Lung (tissue), 12 donors: Measurements from ENCODE around the gene ZBTB38. TPM values are rescaled to one million over a fixed set of nuclear protein-coding genes. Genes with fewer than 3 reads are reported as not detected.

Source experiments
- ATAC-seq: fragments of 200-7000 bp; cut with Tn5 transposase; one replicate; pipeline ENCODE4 v1.9.1; 2020; ENCODE audit warnings: moderate number of reproducible peaks; ENCODE audit not compliant: insufficient read depth, low FRiP score
- DNase-seq, 3 donors: peaks; one replicate each; pipeline ENCODE4 v3.0.0-alpha.2; 2013 to 2017
- H3K27ac ChIP-seq, 2 donors: one replicate each; pipeline ENCODE4 v1.5.1; 2013; ENCODE audit warnings: mild to moderate bottlenecking in 2 of 2, moderate library complexity in 2 of 2, control low read depth in 1 of 2, inconsistent platforms in 1 of 2, low read depth in 1 of 2, low read length in 1 of 2
- H3K27me3 ChIP-seq, 3 donors: one replicate each; pipeline ENCODE4 v1.5.1; 2013; ENCODE audit warnings: low read length in 2 of 3; ENCODE audit not compliant: control insufficient read depth in 3 of 3, insufficient read depth in 3 of 3
- H3K36me3 ChIP-seq, 4 donors: one replicate each; pipeline ENCODE4 v1.5.1; 2013; ENCODE audit warnings: low read length in 4 of 4, mild to moderate bottlenecking in 1 of 4, moderate library complexity in 1 of 4; ENCODE audit not compliant: control insufficient read depth in 4 of 4, insufficient read depth in 4 of 4
- H3K4me1 ChIP-seq, 5 donors: one replicate each; pipeline ENCODE4 v1.5.1; 2013; ENCODE audit warnings: low read length in 5 of 5, mild to moderate bottlenecking in 2 of 5, moderate library complexity in 1 of 5; ENCODE audit not compliant: control insufficient read depth in 5 of 5, insufficient read depth in 5 of 5
- H3K4me3 ChIP-seq: one replicate; pipeline ENCODE4 v1.5.1; 2013; ENCODE audit warnings: mild to moderate bottlenecking, control low read depth, moderate library complexity
- H3K9ac ChIP-seq, 2 donors: one replicate each; pipeline ENCODE4 v1.5.1; 2013; ENCODE audit warnings: low read length in 2 of 2, control low read depth in 1 of 2; ENCODE audit not compliant: insufficient read depth in 1 of 2
- H3K9me3 ChIP-seq, 4 donors: one replicate each; pipeline ENCODE4 v1.5.1; 2013; ENCODE audit warnings: low read length in 3 of 4, mild to moderate bottlenecking in 1 of 4, moderate library complexity in 1 of 4; ENCODE audit not compliant: control insufficient read depth in 4 of 4, insufficient read depth in 3 of 4
- CTCF ChIP-seq: IDR thresholded peaks from 2 replicates; pipeline ENCODE4 v1.5.1; 2012; ENCODE audit warnings: mild to moderate bottlenecking; ENCODE audit errors: control extremely low read depth, extremely low read depth
- WGBS, 2 donors: extraction: QIAGEN DNeasy Blood & Tissue Kit; methylation state at CpG; one replicate each; pipeline ENCODE4 v1.1.7; 2013; 5-methylcytosine and 5-hydroxymethylcytosine counted together
- polyA plus RNA-seq, 2 donors: library from polyadenylated mRNA; stranded (reverse); fragments of 200-250 nt; gene quantifications; one replicate each; pipeline ENCODE4 v1.2.1, GENCODE V29; 2013
- total RNA-seq, 2 donors: library from RNA; depleted of rRNA in 1 of 2; stranded (reverse); fragments of >200 nt in 1 of 2; gene quantifications; one replicate each; pipeline ENCODE4 v1.2.1, GENCODE V29; 2014 to 2021
- donor health status: control.
- donor health status: control.
- donor health status: Bipolar disorder and iron deficiency.
- donor health status: healthy.
- donor health status: DM: yes; HTN: yes; CAD: no.

Gene ZBTB38
- total and polyA plus RNA-seq, 4 donors = 9.3 to 111 (median 53.5) TPM

DNA sequence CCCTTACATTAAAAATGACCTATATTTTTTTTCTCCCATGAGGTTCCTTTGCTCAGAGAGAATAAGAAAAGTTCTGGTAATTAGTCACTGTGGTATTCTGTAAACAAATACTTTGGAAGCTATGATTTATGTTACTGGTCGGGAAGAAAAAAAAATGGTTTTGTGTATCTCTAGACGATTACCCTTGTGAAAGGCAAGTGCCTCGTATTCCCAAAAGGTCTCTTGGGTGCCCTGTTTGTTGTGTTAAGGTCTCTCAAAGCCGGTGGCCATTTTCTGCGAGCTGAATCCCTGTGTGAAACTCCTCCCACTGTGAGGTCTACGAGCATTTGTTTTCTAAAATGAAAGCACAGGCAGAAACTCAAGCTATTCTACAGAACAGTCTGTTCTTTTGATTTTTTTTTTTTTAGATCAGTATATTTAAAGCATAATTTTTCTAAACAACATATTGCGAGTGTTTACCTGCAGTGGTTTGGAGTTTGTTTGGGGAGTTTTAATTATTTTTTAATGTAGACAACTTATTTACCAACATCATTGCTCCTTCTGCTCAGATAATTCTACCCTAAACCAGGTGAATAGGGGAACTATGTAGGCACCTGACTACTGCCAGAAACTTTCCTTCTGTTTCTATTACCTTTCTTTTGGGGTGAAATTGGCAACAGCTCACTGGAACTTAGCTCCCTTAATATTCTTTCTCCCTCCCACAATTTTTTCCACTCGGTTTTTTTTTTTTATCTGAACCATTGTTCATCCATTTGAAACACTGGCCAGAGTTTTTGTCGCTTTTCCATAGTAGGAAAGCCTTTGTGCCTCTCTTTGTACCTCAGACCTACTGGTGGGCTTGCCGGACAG is 44.0 kb downstream of the ZBTB38 start:
- no peaks in the 10 kb centered on the region for H3K27me3 ChIP-seq
- no peak overlapping the region for H3K4me3 ChIP-seq
- ATAC-seq = peak; percentile 45
- DNase-seq = peak; percentile 66 to 89 (median 89)
- WGBS, 2 donors = 11 to 30% methylated on average over 10 of the region's 10 CpGs
- H3K4me1 ChIP-seq = peaks cover 11 to 44% (median 29%) of the 10 kb centered on the region in 5 donors
- TF ChIP-seq CTCF = no peak
- H3K9ac ChIP-seq = peak overlapping the region in 1 of 2 donors; percentile 90
- no peaks in the 10 kb centered on the region for H3K9me3 ChIP-seq
- peaks cover 18 to 34% (median 19%) of the 10 kb centered on the region in 4 donors for H3K36me3 ChIP-seq
- H3K27ac ChIP-seq = peak overlapping the region; percentile 95 to 99

DNA sequence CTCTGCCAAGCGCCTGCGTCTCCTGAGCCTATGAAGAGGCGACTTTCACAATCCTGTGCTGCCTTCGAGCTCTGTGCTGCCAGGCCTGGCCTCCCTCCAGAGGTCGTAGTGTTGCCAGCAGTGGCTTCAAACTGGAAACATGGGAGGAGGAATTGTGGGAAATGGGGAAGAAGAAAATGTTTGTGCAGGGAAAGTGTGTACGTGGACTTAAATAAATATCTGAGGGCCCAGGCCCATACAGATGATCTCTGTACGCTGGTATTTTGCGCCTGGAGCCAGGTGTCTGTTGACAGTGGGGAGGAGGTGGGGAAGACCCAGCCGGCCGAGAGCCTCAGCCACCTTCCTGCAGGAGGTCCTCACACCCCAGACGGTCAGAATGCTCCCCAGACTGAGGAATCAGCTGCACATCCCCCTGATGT is 44.6 kb downstream of the ZBTB38 start:
- Histone ChIP-seq H3K27me3 (no peaks in the 10 kb centered on the region), H3K4me3 (no peak overlapping the region), H3K9me3 (no peaks in the 10 kb centered on the region), H3K27ac (peak overlapping the region; percentile 95 to 99), H3K36me3 (peaks cover 14 to 31% (median 18%) of the 10 kb centered on the region in 4 donors), H3K9ac (peak overlapping the region in 1 of 2 donors; percentile 90), H3K4me1 (peaks cover 11 to 44% (median 29%) of the 10 kb centered on the region in 5 donors)
- WGBS, 2 donors = 29 to 61% methylated on average over 11 of the region's 11 CpGs
- ATAC-seq = peak; percentile 80
- TF ChIP-seq CTCF = no peak
- peak; percentile 89 to 94 (median 92) for DNase-seq

DNA sequence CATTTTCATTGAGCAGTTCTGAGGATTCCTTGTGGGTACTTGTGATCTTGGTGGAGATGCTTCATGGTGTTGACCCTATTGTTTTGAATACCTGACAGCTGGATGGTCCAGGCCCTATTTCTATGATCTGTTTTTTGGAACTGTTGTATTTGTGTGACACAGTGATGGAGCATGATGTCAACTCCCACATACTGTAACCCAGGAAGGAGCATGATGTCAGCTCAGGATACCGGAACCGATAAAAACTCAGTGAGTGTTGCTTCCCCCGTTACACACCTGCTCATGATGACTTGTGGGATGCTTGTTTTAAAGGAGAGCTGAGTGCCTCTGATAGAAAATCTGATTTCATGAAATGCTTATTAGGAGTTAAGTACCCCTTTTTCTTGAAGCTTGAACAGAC is 45.1 kb downstream of the ZBTB38 start:
- H3K27me3 ChIP-seq = no peaks in the 10 kb centered on the region
- no peak for DNase-seq
- TF ChIP-seq CTCF = no peak
- H3K4me1 ChIP-seq = peaks cover 11 to 44% (median 29%) of the 10 kb centered on the region in 5 donors
- no peak for ATAC-seq
- H3K27ac ChIP-seq = peak overlapping the region; percentile 95 to 99
- WGBS, 2 donors = 72 to 89% methylated on average over 3 of the region's 3 CpGs
- no peak overlapping the region for H3K4me3 ChIP-seq
- H3K9ac ChIP-seq = peak overlapping the region in 1 of 2 donors; percentile 65
- H3K36me3 ChIP-seq = peaks cover 14 to 31% (median 18%) of the 10 kb centered on the region in 4 donors
- no peaks in the 10 kb centered on the region for H3K9me3 ChIP-seq
